Common myeloid progenitor, CD34-positive (primary cell): ENCODE results near the gene MYO1F.

Experiments
- CTCF ChIA-PET: fragments of 350-600 bp; sonication (Branson Sonifier 250); formaldehyde crosslinking; loops from one replicate; lab custom pipeline; 2021; ENCODE audit warnings: antibody characterized with exemption; lab: Charles Lee
- POLR2A ChIA-PET: fragments of 350-600 bp; sonication (Branson Sonifier 250); formaldehyde crosslinking; loops from one replicate; lab custom pipeline; 2021; ENCODE audit warnings: antibody characterized with exemption; lab: Charles Lee
- DNase-seq, 3 donors: peaks; one replicate each; pipeline versions ENCODE4 v3.0.0 to v3.0.0-alpha.2; 2013
- H3K27ac ChIP-seq, 2 experiments: 1 replicate in 1 of 2; 2 replicates in 1 of 2; pipeline ENCODE4 v1.7.0; 2013; ENCODE audit warnings: inconsistent platforms in 2 of 2, low read length in 2 of 2, mild to moderate bottlenecking in 2 of 2, low read depth in 1 of 2, moderate library complexity in 1 of 2; ENCODE audit not compliant: severe bottlenecking in 2 of 2, insufficient read depth in 1 of 2, poor library complexity in 1 of 2
- H3K27me3 ChIP-seq, 5 experiments: replicated peaks in 2 of 5; 1 replicate in 3 of 5; 2 replicates in 2 of 5; pipeline versions ENCODE4 v1.6.1 to v1.7.0; 2013; ENCODE audit warnings: low read length in 4 of 5, mild to moderate bottlenecking in 2 of 5, moderate library complexity in 2 of 5, inconsistent platforms in 1 of 5; ENCODE audit not compliant: insufficient read depth in 5 of 5, control insufficient read depth in 4 of 5
- H3K36me3 ChIP-seq, 4 experiments: 1 replicate in 2 of 4; 2 replicates in 2 of 4; pipeline versions ENCODE4 v1.6.1 to v1.7.0; 2013; ENCODE audit warnings: low read length in 3 of 4, control low read depth in 1 of 4, mild to moderate bottlenecking in 1 of 4; ENCODE audit not compliant: control insufficient read depth in 4 of 4, insufficient read depth in 4 of 4
- H3K4me1 ChIP-seq, 4 experiments: 1 replicate in 3 of 4; 2 replicates in 1 of 4; pipeline versions ENCODE4 v1.6.1 to v1.7.1; 2013; ENCODE audit warnings: low read length in 3 of 4, mild to moderate bottlenecking in 3 of 4, control low read depth in 1 of 4, inconsistent platforms in 1 of 4, moderate library complexity in 1 of 4; ENCODE audit not compliant: control insufficient read depth in 4 of 4, insufficient read depth in 4 of 4; ENCODE audit errors: control extremely low read depth in 1 of 4
- H3K4me3 ChIP-seq, 7 experiments: 1 replicate in 4 of 7; 2 replicates in 3 of 7; pipeline versions ENCODE4 v1.5.1 to v1.7.0; 2013; ENCODE audit warnings: mild to moderate bottlenecking in 7 of 7, low read length in 6 of 7, moderate library complexity in 6 of 7, inconsistent platforms in 2 of 7, low read depth in 2 of 7, control low read depth in 1 of 7; ENCODE audit not compliant: insufficient read depth in 4 of 7, control insufficient read depth in 1 of 7; ENCODE audit errors: extremely low read depth in 1 of 7
- H3K9me3 ChIP-seq, 5 experiments: 1 replicate in 4 of 5; 2 replicates in 1 of 5; pipeline versions ENCODE4 v1.6.1 to v1.7.1; 2013; ENCODE audit warnings: low read length in 4 of 5, mild to moderate bottlenecking in 2 of 5, inconsistent platforms in 1 of 5, low read depth in 1 of 5, moderate library complexity in 1 of 5; ENCODE audit not compliant: control insufficient read depth in 4 of 5, insufficient read depth in 2 of 5; ENCODE audit errors: control extremely low read depth in 1 of 5
- WGBS: methylation state at CpG from one replicate; pipeline ENCODE4 v1.1.5; 2013; ENCODE audit not compliant: insufficient coverage; 5-methylcytosine and 5-hydroxymethylcytosine counted together

The MYO1F gene

GRCh38 chr19:8488365-8488764 is 88.9 kb downstream of the MYO1F start:
- Histone ChIP-seq H3K4me1 (peaks cover 5 to 62% (median 56%) of the 10 kb centered on the region in 4 experiments), H3K9me3 (no peaks in the 10 kb centered on the region), H3K27me3 (no peaks in the 10 kb centered on the region), H3K36me3 (peaks cover 10 to 85% (median 51%) of the 10 kb centered on the region in 4 experiments), H3K4me3 (peak overlapping the region in 1 of 7 experiments; percentile 3), H3K27ac (peak overlapping the region in 1 of 2 experiments; percentile 55)
- DNase-seq, result no peak
- POLR2A ChIA-PET, result interaction anchor here (0.6 to 1.0 kb wide), 2 partner anchors 83 to 1020 kb away, joined by 3 to 4 read pairs; no protein-coding TSS in a partner anchor
- CTCF ChIA-PET, result interaction anchor here (1.1 to 5.3 kb wide), 8 partner anchors 9 to 91 kb away, joined by 3 to 94 read pairs (median 16); partner anchors contain the start of genes MARCHF2, MYO1F, PRAM1 and ZNF414
- 81% methylated on average over 15 of the region's 15 CpGs for WGBS

GRCh38 chr19:8487137-8487851 is 89.9 kb downstream of the MYO1F start:
- H3K36me3 ChIP-seq, result peaks cover 10 to 90% (median 60%) of the 10 kb centered on the region in 4 experiments
- peaks cover 5 to 56% (median 47%) of the 10 kb centered on the region in 4 experiments for H3K4me1 ChIP-seq
- DNase-seq, result peak; percentile 85 to 98 (median 97)
- peak overlapping the region in 1 of 2 experiments; percentile 55 for H3K27ac ChIP-seq
- peak overlapping the region in 4 of 7 experiments; percentile 3 to 37 (median 17) for H3K4me3 ChIP-seq
- WGBS, result 8% methylated on average over 11 of the region's 13 CpGs
- H3K27me3 ChIP-seq, result no peaks in the 10 kb centered on the region
- ChIA-PET CTCF (interaction anchor here (0.6 to 5.3 kb wide), 21 partner anchors 8 to 101 kb away, joined by 3 to 94 read pairs (median 5); partner anchors contain the start of genes MARCHF2, MYO1F, PRAM1 and ZNF414), POLR2A (interaction anchor here (0.6 to 1.9 kb wide), 8 partner anchors 8 to 90 kb away, joined by 3 to 20 read pairs (median 5); partner anchors contain the start of genes MYO1F and ZNF414)
- no peaks in the 10 kb centered on the region for H3K9me3 ChIP-seq

- CTCF ChIA-PET, result interaction anchor here (0.8 to 5.3 kb wide), 15 partner anchors 8 to 102 kb away, joined by 3 to 94 read pairs (median 10); partner anchors contain the start of genes MARCHF2, MYO1F, PRAM1 and ZNF414
- 88% methylated on average over 16 of the region's 16 CpGs for WGBS
- no peak for DNase-seq
- H3K27me3 ChIP-seq, result no peaks in the 10 kb centered on the region
- peak overlapping the region in 1 of 2 experiments; percentile 55 for H3K27ac ChIP-seq
- H3K36me3 ChIP-seq, result peaks cover 10 to 93% (median 64%) of the 10 kb centered on the region in 4 experiments
- POLR2A ChIA-PET, result interaction anchor here (1.1 to 1.9 kb wide), 5 partner anchors 7 to 90 kb away, joined by 4 to 20 read pairs (median 7); partner anchors contain the start of genes MYO1F and ZNF414
- H3K4me3 ChIP-seq, result peak overlapping the region in 1 of 7 experiments; percentile 7
- H3K4me1 ChIP-seq, result peaks cover 5 to 56% (median 45%) of the 10 kb centered on the region in 4 experiments
- no peaks in the 10 kb centered on the region for H3K9me3 ChIP-seq
Measured at GRCh38 chr19:8486661-8487136, 90.5 kb downstream of the MYO1F start.

- POLR2A ChIA-PET, result interaction anchor here (1.9 kb wide), 1 partner anchor 20 kb away, joined by 20 read pairs; no protein-coding TSS in a partner anchor
- CTCF ChIA-PET, result interaction anchor here (0.5 to 5.3 kb wide), 9 partner anchors 7 to 185 kb away, joined by 3 to 94 read pairs (median 14); partner anchors contain the start of genes MARCHF2, MYO1F and PRAM1
Measured at GRCh38 chr19:8485561-8486371, 91.5 kb downstream of the MYO1F start.

GRCh38 chr19:8484331-8484894 is 92.8 kb downstream of the MYO1F start:
- CTCF ChIA-PET, result interaction anchor here (0.8 to 5.3 kb wide), 5 partner anchors 10 to 130 kb away, joined by 3 to 94 read pairs (median 4); partner anchors contain the start of genes MYO1F and PRAM1
- Histone ChIP-seq H3K36me3 (peaks cover 10 to 86% (median 59%) of the 10 kb centered on the region in 4 experiments), H3K4me1 (peaks cover 5 to 40% (median 36%) of the 10 kb centered on the region in 4 experiments), H3K9me3 (no peaks in the 10 kb centered on the region), H3K27me3 (no peaks in the 10 kb centered on the region), H3K4me3 (no peak overlapping the region), H3K27ac (no peak overlapping the region)
- POLR2A ChIA-PET, result no interaction called here
- DNase-seq, result peak in 2 of 3 donors; percentile 41 to 42
- WGBS, result 84% methylated on average over 14 of the region's 18 CpGs

More at GRCh38 chr19:8485561-8486371, 91.5 kb downstream of the MYO1F start:
- Histone ChIP-seq H3K36me3 (peaks cover 10 to 94% (median 63%) of the 10 kb centered on the region in 4 experiments), H3K4me3 (no peak overlapping the region), H3K9me3 (no peaks in the 10 kb centered on the region), H3K4me1 (peaks cover 5 to 52% (median 43%) of the 10 kb centered on the region in 4 experiments), H3K27me3 (no peaks in the 10 kb centered on the region), H3K27ac (peak overlapping the region in 1 of 2 experiments; percentile 12)
- DNase-seq, result no peak
- 98% methylated on average over 55 of the region's 62 CpGs for WGBS

- H3K4me1 ChIP-seq, result peaks cover 4 to 28% (median 26%) of the 10 kb centered on the region in 4 experiments
- H3K27me3 ChIP-seq, result no peaks in the 10 kb centered on the region
- no peaks in the 10 kb centered on the region for H3K9me3 ChIP-seq
- 100% methylated on average over 4 of the region's 8 CpGs for WGBS
- no peak overlapping the region for H3K4me3 ChIP-seq
- no peak overlapping the region for H3K27ac ChIP-seq
- POLR2A ChIA-PET, result no interaction called here
- peaks cover 12 to 85% (median 61%) of the 10 kb centered on the region in 4 experiments for H3K36me3 ChIP-seq
- DNase-seq, result no peak
- CTCF ChIA-PET, result interaction anchor here (0.5 to 2.0 kb wide), 5 partner anchors 11 to 98 kb away, joined by 3 to 10 read pairs (median 5); no protein-coding TSS in a partner anchor
Measured at GRCh38 chr19:8483165-8483564, 94.1 kb downstream of the MYO1F start.
